ENCODE measurements around the gene IL11. TPM values are rescaled to one million over a fixed set of nuclear protein-coding genes. Genes with fewer than 3 reads are reported as not detected.

IL11 gene
- total RNA-seq, 4 donors from 2014 or later = 0.67 TPM; not detected in 3

DNA sequence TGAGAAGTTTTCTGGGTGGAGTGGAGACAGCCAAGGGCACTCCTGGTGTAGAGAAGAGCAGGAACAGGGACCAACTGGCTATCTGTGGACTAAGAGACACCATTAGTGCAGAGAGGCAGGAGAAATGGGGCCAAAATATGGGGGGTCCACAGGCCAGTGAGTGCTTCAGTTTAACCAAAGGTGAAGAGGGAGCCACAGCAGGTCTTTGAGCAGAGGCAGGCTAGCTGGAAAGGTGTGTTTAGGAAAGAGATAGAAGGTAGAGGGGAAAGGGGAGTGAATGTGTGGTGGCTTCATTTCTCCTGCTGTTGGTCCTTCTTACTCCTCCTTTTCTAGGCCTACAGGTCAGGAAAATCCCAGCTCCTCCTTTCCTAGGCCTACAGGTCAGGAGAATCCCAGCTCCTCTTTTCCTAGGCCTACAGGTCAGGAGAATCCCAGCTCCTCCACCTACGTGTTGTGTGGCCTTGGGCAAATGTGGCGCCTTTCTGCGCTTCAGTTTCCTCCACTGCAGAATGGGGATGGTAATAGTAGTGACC is 12.3 kb upstream of the IL11 start:
- WGBS, 2 donors (ENCODE audit: low coverage in 1 of 2) = 100% methylated on average over 1 to 3 of the region's 3 CpGs
- H3K36me3 ChIP-seq = peaks cover 0 to 5% of the 10 kb centered on the region in 2 donors
- H3K27me3 ChIP-seq = peaks cover 6% of the 10 kb centered on the region
- H3K4me3 ChIP-seq = no peak overlapping the region
- ATAC-seq = no peak
- H3K27ac ChIP-seq = no peak overlapping the region
- H3K4me1 ChIP-seq = peaks cover 0 to 39% (median 27%) of the 10 kb centered on the region in 3 donors
- no peaks in the 10 kb centered on the region for H3K9me3 ChIP-seq
- no peak for TF ChIP-seq POLR2A (IDR thresholded peaks at IDR 0.05)
- TF ChIP-seq EP300 (IDR thresholded peaks at IDR 0.05) = no peak
- TF ChIP-seq POLR2AphosphoS5 (IDR thresholded peaks at IDR 0.05) = no peak
- TF ChIP-seq, protein P1, sequence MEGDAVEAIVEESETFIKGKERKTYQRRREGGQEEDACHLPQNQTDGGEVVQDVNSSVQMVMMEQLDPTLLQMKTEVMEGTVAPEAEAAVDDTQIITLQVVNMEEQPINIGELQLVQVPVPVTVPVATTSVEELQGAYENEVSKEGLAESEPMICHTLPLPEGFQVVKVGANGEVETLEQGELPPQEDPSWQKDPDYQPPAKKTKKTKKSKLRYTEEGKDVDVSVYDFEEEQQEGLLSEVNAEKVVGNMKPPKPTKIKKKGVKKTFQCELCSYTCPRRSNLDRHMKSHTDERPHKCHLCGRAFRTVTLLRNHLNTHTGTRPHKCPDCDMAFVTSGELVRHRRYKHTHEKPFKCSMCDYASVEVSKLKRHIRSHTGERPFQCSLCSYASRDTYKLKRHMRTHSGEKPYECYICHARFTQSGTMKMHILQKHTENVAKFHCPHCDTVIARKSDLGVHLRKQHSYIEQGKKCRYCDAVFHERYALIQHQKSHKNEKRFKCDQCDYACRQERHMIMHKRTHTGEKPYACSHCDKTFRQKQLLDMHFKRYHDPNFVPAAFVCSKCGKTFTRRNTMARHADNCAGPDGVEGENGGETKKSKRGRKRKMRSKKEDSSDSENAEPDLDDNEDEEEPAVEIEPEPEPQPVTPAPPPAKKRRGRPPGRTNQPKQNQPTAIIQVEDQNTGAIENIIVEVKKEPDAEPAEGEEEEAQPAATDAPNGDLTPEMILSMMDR (IDR thresholded peaks at IDR 0.05) = no peak

DNA sequence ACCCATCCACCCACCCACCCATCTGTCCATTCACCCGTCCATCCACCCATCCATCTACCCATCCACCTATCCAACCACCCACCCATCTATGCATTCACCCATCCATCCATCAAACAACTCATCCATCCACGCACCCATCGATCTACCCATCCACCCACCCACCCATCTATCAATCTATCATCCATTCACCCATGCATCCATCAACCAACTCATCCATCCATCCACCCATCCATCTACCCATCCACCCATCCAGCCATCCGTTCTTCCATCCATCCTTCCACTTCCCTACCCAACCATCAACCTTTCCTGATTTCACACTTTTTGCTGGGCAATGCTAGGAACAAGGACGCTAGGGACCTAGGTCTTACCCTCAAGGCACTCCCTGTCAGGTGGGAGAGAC is 11.8 kb upstream of the IL11 start:
- H3K4me3 ChIP-seq = no peak overlapping the region
- peaks cover 0 to 37% (median 21%) of the 10 kb centered on the region in 3 donors for H3K4me1 ChIP-seq
- TF ChIP-seq POLR2AphosphoS5 (IDR thresholded peaks at IDR 0.05) (no peak), POLR2A (IDR thresholded peaks at IDR 0.05) (no peak), EP300 (IDR thresholded peaks at IDR 0.05) (no peak)
- TF ChIP-seq, protein P1 (IDR thresholded peaks at IDR 0.05) = no peak
- H3K27me3 ChIP-seq = peaks cover 12% of the 10 kb centered on the region
- H3K36me3 ChIP-seq = no peaks in the 10 kb centered on the region
- no peak for ATAC-seq
- WGBS, 2 donors (ENCODE audit: low coverage in 1 of 2) = 88 to 96% methylated on average over 4 to 5 of the region's 5 CpGs
- H3K27ac ChIP-seq = no peak overlapping the region
- H3K9me3 ChIP-seq = no peaks in the 10 kb centered on the region

DNA sequence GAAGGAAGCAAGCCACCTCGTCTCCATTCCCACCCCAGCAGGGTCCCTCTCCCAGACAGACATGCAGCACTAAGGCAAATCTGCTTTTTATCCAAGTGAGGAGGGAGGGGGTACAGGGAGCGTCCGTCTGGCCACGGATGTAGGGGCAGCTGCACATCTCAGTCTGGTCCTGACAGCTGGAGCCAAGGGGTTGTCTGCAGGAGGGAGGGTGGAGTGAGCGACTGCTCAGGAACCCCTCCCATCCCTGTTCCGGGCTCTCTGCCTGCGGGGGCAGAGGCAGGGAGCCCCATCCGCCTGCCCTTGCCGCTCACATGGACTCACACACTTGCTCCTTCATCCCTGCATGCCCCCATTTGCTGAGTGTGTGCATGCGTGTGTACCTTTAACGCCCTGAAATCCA is 8.9 kb upstream of the IL11 start:
- H3K27me3 ChIP-seq = peaks cover 40% of the 10 kb centered on the region
- ATAC-seq = no peak
- no peak overlapping the region for H3K4me3 ChIP-seq
- peaks cover 0 to 21% (median 8%) of the 10 kb centered on the region in 3 donors for H3K4me1 ChIP-seq
- H3K27ac ChIP-seq = no peak overlapping the region
- H3K36me3 ChIP-seq = no peaks in the 10 kb centered on the region
- WGBS, 2 donors (ENCODE audit: low coverage in 1 of 2) = 17 to 52% methylated on average over 1 to 4 of the region's 11 CpGs
- no peak for TF ChIP-seq EP300 (IDR thresholded peaks at IDR 0.05)
- TF ChIP-seq POLR2AphosphoS5 (IDR thresholded peaks at IDR 0.05) = no peak
- TF ChIP-seq, protein P1 (IDR thresholded peaks at IDR 0.05) = no peak
- no peak for TF ChIP-seq POLR2A (IDR thresholded peaks at IDR 0.05)
- no peaks in the 10 kb centered on the region for H3K9me3 ChIP-seq

DNA sequence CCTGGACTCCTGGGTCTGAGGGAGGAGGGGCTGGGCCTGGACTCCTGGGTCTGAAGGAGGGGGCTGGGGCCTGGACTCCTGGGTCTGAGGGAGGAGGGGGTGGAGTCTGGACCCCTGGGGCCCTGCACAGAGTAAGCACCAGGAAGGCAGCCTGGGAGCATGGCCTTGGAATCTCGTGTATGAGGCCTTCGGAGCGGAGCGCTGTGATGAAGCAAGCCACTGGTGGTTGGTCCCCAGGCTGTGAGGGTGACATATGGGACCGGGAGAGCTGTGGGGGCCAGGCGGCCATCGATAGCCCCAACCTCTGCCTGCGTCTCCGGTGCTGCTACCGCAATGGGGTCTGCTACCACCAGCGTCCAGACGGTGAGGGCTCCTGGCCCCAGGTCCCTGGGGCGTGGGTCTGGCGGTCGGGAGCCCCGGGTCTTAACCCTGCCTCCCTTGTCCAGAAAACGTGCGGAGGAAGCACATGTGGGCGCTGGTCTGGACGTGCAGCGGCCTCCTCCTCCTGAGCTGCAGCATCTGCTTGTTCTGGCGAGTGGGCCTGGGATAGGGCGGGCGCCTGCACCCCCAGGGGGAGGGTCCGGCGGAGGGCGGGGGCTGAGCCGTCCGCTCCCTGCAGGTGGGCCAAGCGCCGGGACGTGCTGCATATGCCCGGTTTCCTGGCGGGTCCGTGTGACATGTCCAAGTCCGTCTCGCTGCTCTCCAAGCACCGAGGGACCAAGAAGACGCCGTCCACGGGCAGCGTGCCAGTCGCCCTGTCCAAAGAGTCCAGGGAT is 7.3 kb upstream of the IL11 start:
- H3K27me3 ChIP-seq = peaks cover 56% of the 10 kb centered on the region
- WGBS, 2 donors (ENCODE audit: low coverage in 1 of 2) = 0 to 20% methylated on average over 1 to 2 of the region's 43 CpGs
- TF ChIP-seq POLR2A (IDR thresholded peaks at IDR 0.05) (no peak), POLR2AphosphoS5 (IDR thresholded peaks at IDR 0.05) (no peak), EP300 (IDR thresholded peaks at IDR 0.05) (no peak)
- TF ChIP-seq, protein P1 (IDR thresholded peaks at IDR 0.05) = no peak
- no peak overlapping the region for H3K27ac ChIP-seq
- no peak overlapping the region for H3K4me3 ChIP-seq
- H3K4me1 ChIP-seq = peaks cover 0 to 17% (median 3%) of the 10 kb centered on the region in 3 donors
- ATAC-seq = peak; percentile 20
- H3K9me3 ChIP-seq = no peaks in the 10 kb centered on the region
- H3K36me3 ChIP-seq = no peaks in the 10 kb centered on the region

All from gastroesophageal sphincter (tissue), 4 donors.